CD14-positive monocyte (primary cell): ENCODE measurements around the gene LIN7A. TPM values are rescaled to one million over a fixed set of nuclear protein-coding genes. Genes with fewer than 3 reads are reported as not detected.

Experiments
- DNase-seq, 3 donors: peaks; one replicate each; pipeline ENCODE4 v3.0.0-alpha.2; 2011 to 2022
- H2AFZ ChIP-seq: 2 replicates; pipeline ENCODE4 v1.6.0; 2012; ENCODE audit warnings: mild to moderate bottlenecking, low read depth, low read length, inconsistent platforms; ENCODE audit not compliant: insufficient read depth, poor library complexity, severe bottlenecking
- H3K27ac ChIP-seq, 2 donors: 1 replicate in 1 of 2; 2 replicates in 1 of 2; pipeline ENCODE4 v1.5.1; 2012 to 2013; ENCODE audit warnings: low read length in 2 of 2, control low read depth in 1 of 2, inconsistent platforms in 1 of 2, low read depth in 1 of 2, mild to moderate bottlenecking in 1 of 2
- H3K27me3 ChIP-seq, 2 donors: one replicate each; pipeline versions ENCODE4 v1.6.0 to v1.6.1; 2011 to 2013; ENCODE audit warnings: low read length in 2 of 2; ENCODE audit not compliant: control insufficient read depth in 2 of 2, insufficient read depth in 2 of 2
- H3K36me3 ChIP-seq, 2 donors: replicated peaks in 1 of 2; 1 replicate in 1 of 2; 2 replicates in 1 of 2; pipeline versions ENCODE4 v1.5.1 to v1.6.1; 2012 to 2013; ENCODE audit warnings: low read length in 2 of 2, control low read depth in 1 of 2, inconsistent platforms in 1 of 2, mild to moderate bottlenecking in 1 of 2; ENCODE audit not compliant: insufficient read depth in 2 of 2, control insufficient read depth in 1 of 2
- H3K4me1 ChIP-seq, 2 donors: 1 replicate in 1 of 2; 2 replicates in 1 of 2; pipeline versions ENCODE4 v1.5.1 to v1.6.1; 2012 to 2013; ENCODE audit warnings: low read length in 2 of 2, control low read depth in 1 of 2, inconsistent platforms in 1 of 2, mild to moderate bottlenecking in 1 of 2, moderate library complexity in 1 of 2; ENCODE audit not compliant: insufficient read depth in 2 of 2, control insufficient read depth in 1 of 2
- H3K4me2 ChIP-seq: replicated peaks from 2 replicates; pipeline ENCODE3; 2012; ENCODE audit warnings: low read length, moderate library complexity, mild to moderate bottlenecking; ENCODE audit not compliant: poor library complexity, severe bottlenecking; ENCODE audit errors: extremely low read depth
- H3K4me3 ChIP-seq, 3 experiments: fragments of 200-600 bp in 1 of 3; sonication (generic) in 1 of 3; replicated peaks in 1 of 3; 1 replicate in 2 of 3; 2 replicates in 1 of 3; pipeline ENCODE4 v1.5.1; 2011 to 2013; ENCODE audit warnings: low read length in 3 of 3, mild to moderate bottlenecking in 3 of 3, control low read depth in 2 of 3, low read depth in 2 of 3, inconsistent platforms in 1 of 3, moderate library complexity in 1 of 3
- H3K79me2 ChIP-seq: 2 replicates; pipeline ENCODE4 v1.6.0; 2012; ENCODE audit warnings: mild to moderate bottlenecking, control low read depth, inconsistent platforms, low read length, moderate library complexity; ENCODE audit not compliant: insufficient read depth
- H3K9ac ChIP-seq: 2 replicates; pipeline ENCODE4 v1.6.0; 2017; ENCODE audit warnings: low read length, mild to moderate bottlenecking; ENCODE audit not compliant: insufficient read depth, poor library complexity, severe bottlenecking
- H3K9me3 ChIP-seq, 2 donors: replicated peaks in 1 of 2; 1 replicate in 1 of 2; 2 replicates in 1 of 2; pipeline versions ENCODE4 v1.5.1 to v1.6.1; 2012 to 2013; ENCODE audit warnings: low read length in 2 of 2, control low read depth in 1 of 2; ENCODE audit not compliant: control insufficient read depth in 1 of 2, insufficient read depth in 1 of 2
- H4K20me1 ChIP-seq: 2 replicates; pipeline ENCODE4 v1.6.0; 2012; ENCODE audit warnings: mild to moderate bottlenecking, low read length, control low read depth, moderate library complexity; ENCODE audit not compliant: insufficient read depth
- H3K27ac Mint-ChIP-seq, 7 donors: one replicate each; pipeline ENCODE4 v1.8.0; 2020; ENCODE audit warnings: mild to moderate bottlenecking in 7 of 7, mixed read lengths in 7 of 7, moderate library complexity in 6 of 7, inconsistent platforms in 2 of 7
- H3K27me3 Mint-ChIP-seq, 3 donors: one replicate each; pipeline ENCODE4 v1.8.0; 2021 to 2022; ENCODE audit warnings: low read depth in 3 of 3, mild to moderate bottlenecking in 3 of 3, mixed read lengths in 3 of 3, moderate library complexity in 3 of 3, inconsistent platforms in 1 of 3
- H3K36me3 Mint-ChIP-seq, 2 donors: one replicate each; pipeline ENCODE4 v1.8.0; 2020; ENCODE audit warnings: mixed read lengths in 2 of 2, inconsistent platforms in 1 of 2, mild to moderate bottlenecking in 1 of 2
- H3K4me1 Mint-ChIP-seq: one replicate; pipeline ENCODE4 v1.8.0; 2020; ENCODE audit warnings: mild to moderate bottlenecking, mixed read lengths
- H3K4me3 Mint-ChIP-seq, 2 donors: one replicate each; pipeline ENCODE4 v1.8.0; 2020; ENCODE audit warnings: mild to moderate bottlenecking in 2 of 2, mixed read lengths in 2 of 2, moderate library complexity in 1 of 2
- H3K9me3 Mint-ChIP-seq, 7 donors: one replicate each; pipeline ENCODE4 v1.8.0; 2020 to 2022; ENCODE audit warnings: mixed read lengths in 7 of 7, mild to moderate bottlenecking in 6 of 7, moderate library complexity in 6 of 7, inconsistent platforms in 2 of 7
- CTCF ChIP-seq: fragments of 200-600 bp; IDR thresholded peaks from one replicate; pipeline ENCODE4 v1.8.0; 2022; ENCODE audit warnings: antibody characterized with exemption, mild to moderate bottlenecking
- WGBS: methylation state at CpG from one replicate; pipeline ENCODE4 v1.1.5; 2013; ENCODE audit warnings: missing lambda C conversion rate; ENCODE audit not compliant: insufficient coverage; 5-methylcytosine and 5-hydroxymethylcytosine counted together
- intact Hi-C, 2 donors: fragments of 100-400 bp; cut with micrococcal nuclease; formaldehyde crosslinking; loops; one replicate each; pipeline versions ENCODE4 v1.15.0 to v1.15.1; 2023
- polyA plus RNA-seq, 3 donors: library from polyadenylated mRNA; depleted of rRNA in 1 of 3; unstranded in 2 of 3; stranded (reverse) in 1 of 3; fragments of 300-500 nt in 2 of 3; fragments of >200 nt in 1 of 3; fragmentation: Illumina TruSeq in 2 of 3; gene quantifications; 1 replicate in 2 of 3; 2 replicates in 1 of 3; pipeline ENCODE4 v1.2.3, GENCODE V29; 2012 to 2021

The LIN7A gene
- polyA plus RNA-seq, 3 donors: 8.0 to 16.6 (median 15.2) TPM

GRCh38 chr12:80925237-80925636 lies 12.5 kb downstream of the LIN7A start:
- H2AFZ ChIP-seq: no peak overlapping the region
- Mint-ChIP-seq H3K4me3 (no peak overlapping the region), H3K27ac (no peak overlapping the region), H3K36me3 (peaks cover 4 to 8% of the 10 kb centered on the region in 2 donors), H3K9me3 (peaks cover 0 to 7% (median 2%) of the 10 kb centered on the region in 7 donors), H3K4me1 (peaks cover 5% of the 10 kb centered on the region), H3K27me3 (no peaks in the 10 kb centered on the region)
- no peaks in the 10 kb centered on the region for H3K4me1 ChIP-seq
- intact Hi-C loops: no loop called here
- no peak overlapping the region for H3K9ac ChIP-seq
- H4K20me1 ChIP-seq: peaks cover 27% of the 10 kb centered on the region
- no peaks in the 10 kb centered on the region for H3K9me3 ChIP-seq
- no peak overlapping the region for H3K4me3 ChIP-seq
- H3K27me3 ChIP-seq: no peaks in the 10 kb centered on the region
- peaks cover 0 to 1% of the 10 kb centered on the region in 2 donors for H3K36me3 ChIP-seq
- TF ChIP-seq CTCF: no peak
- peak overlapping the region in 1 of 2 donors; percentile 26 for H3K27ac ChIP-seq
- no peak overlapping the region for H3K4me2 ChIP-seq
- WGBS: no CpG with 5 or more reads among the region's 2 CpGs
- DNase-seq: no peak
- peaks cover 97% of the 10 kb centered on the region for H3K79me2 ChIP-seq

GRCh38 chr12:80924437-80924836 lies 13.3 kb downstream of the LIN7A start:
- Histone ChIP-seq H3K9me3 (no peaks in the 10 kb centered on the region), H3K4me2 (no peak overlapping the region), H3K27ac (no peak overlapping the region), H3K9ac (no peak overlapping the region), H3K27me3 (no peaks in the 10 kb centered on the region), H3K79me2 (peaks cover 97% of the 10 kb centered on the region), H3K4me1 (no peaks in the 10 kb centered on the region), H3K4me3 (no peak overlapping the region), H4K20me1 (peaks cover 35% of the 10 kb centered on the region), H2AFZ (no peak overlapping the region), H3K36me3 (peaks cover 3 to 5% of the 10 kb centered on the region in 2 donors)
- Mint-ChIP-seq H3K4me1 (peaks cover 3% of the 10 kb centered on the region), H3K9me3 (peaks cover 0 to 7% (median 0%) of the 10 kb centered on the region in 7 donors), H3K36me3 (peaks cover 4 to 8% of the 10 kb centered on the region in 2 donors), H3K4me3 (no peak overlapping the region), H3K27me3 (no peaks in the 10 kb centered on the region), H3K27ac (no peak overlapping the region)
- no peak for DNase-seq
- TF ChIP-seq CTCF: no peak
- intact Hi-C loops: no loop called here
- no CpG with 5 or more reads among the region's 2 CpGs for WGBS
